Hepatocyte (in vitro differentiated cells): ENCODE data around the gene ZNF318.

ENCODE experiments used
- CTCF ChIP-seq: fragments of 200-600 bp; sonication (generic); IDR thresholded peaks from 2 replicates; pipeline ENCODE4 v1.5.1; 2016; ENCODE audit warnings: antibody characterized with exemption, mild to moderate bottlenecking; ENCODE audit not compliant: poor library complexity
- EZH2 ChIP-seq: fragments of 200-600 bp; sonication (generic); IDR thresholded peaks from 2 replicates; pipeline ENCODE4 v1.6.1; 2016; ENCODE audit warnings: antibody characterized with exemption, mild to moderate bottlenecking, borderline replicate concordance

GRCh38 chr6:43310624-43311023 lies 58.8 kb downstream of the ZNF318 start:
- TF ChIP-seq EZH2 (no peak), CTCF (no peak)
